GM19468 (cell line): ENCODE measurements around the gene GDAP1L1.
"Not testable (repeated sequence)": the region's sequence is repeated elsewhere in the genome, so short reads cannot be mapped to it uniquely, and the experiment has no call there.

Experiments used
- ATAC-seq: cut with Tn5 transposase; IDR thresholded peaks from one replicate; pipeline ENCODE4 v1.9.1; 2021; ENCODE audit warnings: mild to moderate bottlenecking, moderate library complexity, moderate number of reproducible peaks; ENCODE audit not compliant: unreplicated experiment; ENCODE audit errors: extremely low read depth

Gene GDAP1L1

GRCh38 chr20:44219170-44219730 lies 27.9 kb upstream of the GDAP1L1 start:
- ATAC-seq: no peak

GRCh38 chr20:44219791-44220190 lies 27.3 kb upstream of the GDAP1L1 start:
- no peak for ATAC-seq

GRCh38 chr20:44221368-44221954 lies 25.6 kb upstream of the GDAP1L1 start:
- no peak for ATAC-seq

- ATAC-seq: no peak
Measured at GRCh38 chr20:44222027-44222426, 25.1 kb upstream of the GDAP1L1 start.

GRCh38 chr20:44222633-44223368 lies 24.3 kb upstream of the GDAP1L1 start:
- no peak for ATAC-seq

GRCh38 chr20:44223721-44224120 lies 23.4 kb upstream of the GDAP1L1 start:
- ATAC-seq: no peak

- no peak for ATAC-seq
Measured at GRCh38 chr20:44224637-44225036, 22.5 kb upstream of the GDAP1L1 start.

- no peak for ATAC-seq
Measured at GRCh38 chr20:44228465-44229258, 18.4 kb upstream of the GDAP1L1 start.

- ATAC-seq: no peak
Measured at GRCh38 chr20:44231193-44231592, 15.9 kb upstream of the GDAP1L1 start.

GRCh38 chr20:44231713-44232468 lies 15.2 kb upstream of the GDAP1L1 start:
- no peak for ATAC-seq

- ATAC-seq: not testable (repeated sequence)
Measured at GRCh38 chr20:44232469-44232856, 14.6 kb upstream of the GDAP1L1 start.

- ATAC-seq: no peak
Measured at GRCh38 chr20:44233436-44234016, 13.6 kb upstream of the GDAP1L1 start.

- ATAC-seq: no peak
Measured at GRCh38 chr20:44234566-44235317, 12.4 kb upstream of the GDAP1L1 start.

GRCh38 chr20:44235702-44236101 lies 11.4 kb upstream of the GDAP1L1 start:
- no peak for ATAC-seq

- ATAC-seq: not testable (repeated sequence)
Measured at GRCh38 chr20:44236840-44237239, 10.3 kb upstream of the GDAP1L1 start.

GRCh38 chr20:44241796-44242195 lies 5.3 kb upstream of the GDAP1L1 start:
- ATAC-seq: no peak

- ATAC-seq: no peak
Measured at GRCh38 chr20:44245977-44246376, 1.1 kb upstream of the GDAP1L1 start.

- no peak for ATAC-seq
Measured at GRCh38 chr20:44247586-44248409, 690 bp downstream of the GDAP1L1 start.
